ENCODE results near the gene CLCN1. TPM values are rescaled to one million over a fixed set of nuclear protein-coding genes. Genes with fewer than 3 reads are reported as not detected.

CLCN1 gene
- total and polyA plus RNA-seq, 2 donors (not counting 1 experiment from before 2014, with no cell fraction given): under 0.01 TPM; not detected in 1

GRCh38 chr7:143283381-143283780 lies 32.5 kb upstream of the CLCN1 start:
- Histone ChIP-seq H3K4me1 (ENCODE audit: control insufficient read depth, extremely low read depth, insufficient read depth, low read length) (peaks cover 3% of the 10 kb centered on the region), H3K27me3 (ENCODE audit: control insufficient read depth, insufficient read depth, low read length) (no peaks in the 10 kb centered on the region), H3K4me2 (ENCODE audit: extremely low read depth, insufficient read depth, low read length) (no peak overlapping the region), H4K20me1 (ENCODE audit: control insufficient read depth, extremely low read depth, insufficient read depth, low read length) (no peaks in the 10 kb centered on the region), H3K9ac (ENCODE audit: insufficient read depth, low read length) (no peak overlapping the region), H3K4me3 (replicated peaks in 1 of 4; ENCODE audit: control extremely low read depth in 1 of 4, insufficient read depth in 1 of 4, low read depth in 3 of 4, low read length in 4 of 4) (no peak overlapping the region), H3K27ac (ENCODE audit: insufficient read depth, low read length) (no peak overlapping the region), H3K79me2 (ENCODE audit: control insufficient read depth, insufficient read depth, low read length) (no peaks in the 10 kb centered on the region), H3K9me3 (ENCODE audit: control insufficient read depth, insufficient read depth, low read depth, low read length) (no peaks in the 10 kb centered on the region), H2AFZ (ENCODE audit: low read length) (no peak overlapping the region), H3K36me3 (ENCODE audit: control insufficient read depth, insufficient read depth, low read length) (no peaks in the 10 kb centered on the region)
- no peak for TF ChIP-seq EZH2 (IDR thresholded peaks at IDR 0.05; ENCODE audit: low read length, missing control alignments)
- TF ChIP-seq CTCF (conservative IDR thresholded peaks at IDR 0.05 in 1 of 2, IDR thresholded peaks at IDR 0.05 in 1 of 2; ENCODE audit: low read depth in 1 of 2, low read length in 2 of 2): no peak
- DNase-seq (ENCODE audit: low read depth in 2 of 2): no peak

DNA sequence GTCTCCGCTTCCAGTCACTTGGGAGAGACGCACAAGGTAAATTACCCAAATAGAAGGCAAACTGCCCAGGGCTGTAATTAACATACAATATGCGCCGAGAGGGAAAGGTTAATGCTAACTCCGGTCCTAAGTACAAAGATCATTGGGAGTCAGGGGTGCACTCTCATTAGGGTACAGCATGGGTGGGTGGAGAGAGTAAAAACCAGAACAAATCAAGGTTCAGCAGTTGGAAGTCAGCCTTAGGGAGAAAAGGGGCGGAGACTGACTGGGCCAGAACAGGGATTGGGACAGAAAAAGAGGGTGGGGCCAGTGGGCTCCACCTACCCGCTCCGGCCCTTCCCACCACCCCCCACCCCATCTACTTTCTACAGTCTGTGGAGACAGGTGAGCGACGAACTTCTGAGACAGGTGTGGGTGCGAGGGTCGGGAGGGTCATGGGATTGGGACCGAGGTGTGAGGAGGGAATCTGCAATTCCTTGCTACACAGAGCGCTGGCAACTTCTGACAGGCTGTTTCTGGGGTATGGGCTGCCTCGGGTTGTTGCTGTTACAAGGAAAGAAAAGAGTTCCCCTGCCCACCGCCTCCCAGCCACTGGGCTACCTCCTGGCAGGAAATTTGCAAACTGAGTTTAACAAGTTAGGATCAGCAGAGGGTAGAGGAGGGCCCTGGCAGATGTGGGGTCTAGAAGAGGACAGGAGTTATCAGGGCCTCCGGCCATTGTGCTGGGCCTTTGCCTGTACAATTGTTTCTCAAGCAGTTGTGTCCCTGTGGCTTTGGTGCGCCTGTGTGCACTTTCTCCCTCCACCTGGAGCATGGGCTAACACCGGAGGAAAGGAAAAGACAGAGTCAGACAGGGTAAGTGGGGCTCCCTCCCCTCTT lies 31.1 kb upstream of the CLCN1 start, which contains the start of gene TMEM139:
TMEM139 (plus strand) TSS at position 368 of the 879 bp plus-strand sequence. CDS start 1,000 bp downstream, outside the sequence.
- no peak within 1 kb of the TSS for H3K4me2 ChIP-seq (ENCODE audit: extremely low read depth, insufficient read depth, low read length)
- DNase-seq (ENCODE audit: low read depth in 2 of 2): no peak
- H3K36me3 ChIP-seq (ENCODE audit: control insufficient read depth, insufficient read depth, low read length): no peaks in the 10 kb centered on the region
- peaks cover 13% of the 10 kb centered on the region for H3K79me2 ChIP-seq (ENCODE audit: control insufficient read depth, insufficient read depth, low read length)
- no peaks in the 10 kb centered on the region for H3K9me3 ChIP-seq (ENCODE audit: control insufficient read depth, insufficient read depth, low read depth, low read length)
- peaks cover 6% of the 10 kb centered on the region for H3K4me1 ChIP-seq (ENCODE audit: control insufficient read depth, extremely low read depth, insufficient read depth, low read length)
- H3K27ac ChIP-seq (ENCODE audit: insufficient read depth, low read length): no peak within 1 kb of the TSS
- no peaks in the 10 kb centered on the region for H4K20me1 ChIP-seq (ENCODE audit: control insufficient read depth, extremely low read depth, insufficient read depth, low read length)
- no peaks in the 10 kb centered on the region for H3K27me3 ChIP-seq (ENCODE audit: control insufficient read depth, insufficient read depth, low read length)
- TF ChIP-seq EZH2 (IDR thresholded peaks at IDR 0.05; ENCODE audit: low read length, missing control alignments) (no peak), CTCF (conservative IDR thresholded peaks at IDR 0.05 in 1 of 2, IDR thresholded peaks at IDR 0.05 in 1 of 2; ENCODE audit: low read depth in 1 of 2, low read length in 2 of 2) (no peak)
- H2AFZ ChIP-seq (ENCODE audit: low read length): no peak within 1 kb of the TSS
- no peak within 1 kb of the TSS for H3K4me3 ChIP-seq (replicated peaks in 1 of 4; ENCODE audit: control extremely low read depth in 1 of 4, insufficient read depth in 1 of 4, low read depth in 3 of 4, low read length in 4 of 4)
- H3K9ac ChIP-seq (ENCODE audit: insufficient read depth, low read length): no peak within 1 kb of the TSS

DNA sequence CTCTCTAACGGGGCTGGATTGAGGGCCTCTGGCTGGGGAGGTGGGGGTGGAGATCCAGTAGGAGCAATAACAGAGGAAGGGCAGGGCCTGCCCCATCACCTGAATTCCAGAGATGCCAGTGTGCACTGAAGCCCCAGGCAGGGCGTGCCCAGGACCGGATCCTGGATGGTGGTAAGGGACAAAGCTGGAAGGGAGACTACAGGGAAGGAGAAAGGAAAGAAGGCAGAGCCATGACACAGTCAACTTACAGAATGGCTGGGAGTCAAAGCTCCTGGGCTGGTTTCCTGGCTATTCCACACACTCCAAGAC lies 30.5 kb upstream of the CLCN1 start:
- Histone ChIP-seq H3K9ac (ENCODE audit: insufficient read depth, low read length) (no peak overlapping the region), H3K9me3 (ENCODE audit: control insufficient read depth, insufficient read depth, low read depth, low read length) (no peaks in the 10 kb centered on the region), H3K4me1 (ENCODE audit: control insufficient read depth, extremely low read depth, insufficient read depth, low read length) (peaks cover 8% of the 10 kb centered on the region), H3K4me3 (replicated peaks in 1 of 4; ENCODE audit: control extremely low read depth in 1 of 4, insufficient read depth in 1 of 4, low read depth in 3 of 4, low read length in 4 of 4) (no peak overlapping the region), H3K36me3 (ENCODE audit: control insufficient read depth, insufficient read depth, low read length) (no peaks in the 10 kb centered on the region), H3K79me2 (ENCODE audit: control insufficient read depth, insufficient read depth, low read length) (peaks cover 19% of the 10 kb centered on the region), H3K27me3 (ENCODE audit: control insufficient read depth, insufficient read depth, low read length) (no peaks in the 10 kb centered on the region), H3K4me2 (ENCODE audit: extremely low read depth, insufficient read depth, low read length) (no peak overlapping the region), H2AFZ (ENCODE audit: low read length) (no peak overlapping the region), H3K27ac (ENCODE audit: insufficient read depth, low read length) (no peak overlapping the region), H4K20me1 (ENCODE audit: control insufficient read depth, extremely low read depth, insufficient read depth, low read length) (no peaks in the 10 kb centered on the region)
- no peak for TF ChIP-seq EZH2 (IDR thresholded peaks at IDR 0.05; ENCODE audit: low read length, missing control alignments)
- TF ChIP-seq CTCF (conservative IDR thresholded peaks at IDR 0.05 in 1 of 2, IDR thresholded peaks at IDR 0.05 in 1 of 2; ENCODE audit: low read depth in 1 of 2, low read length in 2 of 2): no peak
- DNase-seq (ENCODE audit: low read depth in 2 of 2): no peak

All from fibroblast of lung (primary cell).